Loucy (cell line): ENCODE measurements around the gene RXRG.

ENCODE experiments used
- H2AFZ ChIP-seq: fragments of 200-600 bp; sonication (generic); 2 replicates; pipeline ENCODE4 v1.6.0; 2016; ENCODE audit warnings: antibody characterized with exemption, mild to moderate bottlenecking, low read length, moderate library complexity
- H3F3A ChIP-seq: fragments of 200-600 bp; 2 replicates; pipeline ENCODE4 v1.6.0; 2016; ENCODE audit warnings: antibody characterized with exemption, low read depth, mild to moderate bottlenecking
- H3K27me3 ChIP-seq: fragments of 200-600 bp; sonication (generic); 2 replicates; pipeline ENCODE4 v1.6.1; 2014; ENCODE audit warnings: low read length, mild to moderate bottlenecking; ENCODE audit not compliant: insufficient read depth, poor library complexity, severe bottlenecking
- H3K36me3 ChIP-seq: fragments of 200-600 bp; sonication (generic); 2 replicates; pipeline ENCODE4 v1.6.1; 2016; ENCODE audit warnings: low read length; ENCODE audit not compliant: insufficient read depth
- H3K4me1 ChIP-seq: fragments of 200-600 bp; sonication (generic); 2 replicates; pipeline ENCODE4 v1.5.1; 2014; ENCODE audit warnings: low read length, mild to moderate bottlenecking; ENCODE audit not compliant: insufficient read depth, poor library complexity, severe bottlenecking
- H3K4me2 ChIP-seq: fragments of 200-600 bp; sonication (generic); 2 replicates; pipeline ENCODE4 v1.6.0; 2014; ENCODE audit warnings: antibody characterized with exemption, low read length, low read depth, mild to moderate bottlenecking; ENCODE audit not compliant: poor library complexity, severe bottlenecking
- H3K4me3 ChIP-seq: fragments of 200-600 bp; sonication (generic); 2 replicates; pipeline ENCODE4 v1.5.1; 2014; ENCODE audit warnings: low read length, mild to moderate bottlenecking, mixed read lengths; ENCODE audit not compliant: poor library complexity, severe bottlenecking
- H3K79me2 ChIP-seq: fragments of 200-600 bp; sonication (generic); 2 replicates; pipeline ENCODE4 v1.6.1; 2014; ENCODE audit warnings: low read length; ENCODE audit not compliant: insufficient read depth
- H3K9ac ChIP-seq: fragments of 200-600 bp; sonication (generic); 2 replicates; pipeline ENCODE4 v1.6.0; 2014; ENCODE audit warnings: mild to moderate bottlenecking, low read depth, low read length, moderate library complexity; ENCODE audit not compliant: poor library complexity, severe bottlenecking
- H3K9me2 ChIP-seq: fragments of 200-600 bp; sonication (generic); replicated peaks from 2 replicates; pipeline ENCODE4 v1.6.1; 2016; ENCODE audit warnings: low read depth, low read length, mixed read lengths
- H3K9me3 ChIP-seq: fragments of 200-600 bp; sonication (generic); 2 replicates; pipeline ENCODE4 v1.6.1; 2014; ENCODE audit warnings: mild to moderate bottlenecking, antibody characterized with exemption, low read length, low read depth; ENCODE audit not compliant: insufficient read depth
- H4K20me1 ChIP-seq: fragments of 200-600 bp; sonication (generic); 2 replicates; pipeline ENCODE4 v1.6.0; 2014; ENCODE audit warnings: antibody characterized with exemption, low read length, mild to moderate bottlenecking; ENCODE audit not compliant: insufficient read depth, poor library complexity, severe bottlenecking
- CTCF ChIP-seq: fragments of 200-600 bp; sonication (generic); conservative IDR thresholded peaks from 2 replicates; pipeline ENCODE4 v1.5.1; 2014; ENCODE audit warnings: mild to moderate bottlenecking, antibody characterized with exemption, low read length
- EZH2phosphoT487 ChIP-seq: fragments of 200-600 bp; IDR thresholded peaks from 2 replicates; pipeline ENCODE4 v1.6.1; 2018; ENCODE audit warnings: antibody characterized with exemption, mild to moderate bottlenecking, moderate library complexity, borderline replicate concordance

Gene RXRG

GRCh38 chr1:165355977-165356811 is 88.7 kb downstream of the RXRG start, which contains the start of gene LMX1A:
Gene LMX1A, minus strand, starts transcription at chr1:165356715. Its CDS starts 1,156 bp downstream, at chr1:165355559.
- TF ChIP-seq CTCF, result no peak
- Histone ChIP-seq H3K4me3 (no peak within 1 kb of the TSS), H3K4me2 (no peak within 1 kb of the TSS)

GRCh38 chr1:165355139-165355976 is 89.6 kb downstream of the RXRG start:
- no peaks in the 10 kb centered on the region for H3K9me2 ChIP-seq
- H3K4me1 ChIP-seq, result no peaks in the 10 kb centered on the region
- no peaks in the 10 kb centered on the region for H3K36me3 ChIP-seq
- no peaks in the 10 kb centered on the region for H3K9me3 ChIP-seq
- no peaks in the 10 kb centered on the region for H3K27me3 ChIP-seq
- H4K20me1 ChIP-seq, result no peaks in the 10 kb centered on the region
- no peak overlapping the region for H3K4me2 ChIP-seq
- no peak overlapping the region for H3K9ac ChIP-seq
- H3F3A ChIP-seq, result no peaks in the 10 kb centered on the region
- no peak overlapping the region for H2AFZ ChIP-seq
- no peaks in the 10 kb centered on the region for H3K79me2 ChIP-seq
- TF ChIP-seq CTCF, result no peak
- TF ChIP-seq EZH2phosphoT487, result no peak
- H3K4me3 ChIP-seq, result no peak overlapping the region

More at GRCh38 chr1:165355977-165356811, 88.7 kb downstream of the RXRG start, which contains the start of gene LMX1A:
- Histone ChIP-seq H3K36me3 (no peaks in the 10 kb centered on the region), H3K4me1 (no peaks in the 10 kb centered on the region), H4K20me1 (no peaks in the 10 kb centered on the region), H3K27me3 (no peaks in the 10 kb centered on the region), H3K9me2 (no peaks in the 10 kb centered on the region), H3K79me2 (no peaks in the 10 kb centered on the region), H3K9me3 (no peaks in the 10 kb centered on the region), H2AFZ (no peak within 1 kb of the TSS), H3F3A (no peaks in the 10 kb centered on the region), H3K9ac (no peak within 1 kb of the TSS)

- Histone ChIP-seq H3K9ac (no peak overlapping the region), H3K4me1 (no peaks in the 10 kb centered on the region), H3K4me2 (no peak overlapping the region), H3K4me3 (no peak overlapping the region), H3K27me3 (no peaks in the 10 kb centered on the region), H3K9me3 (no peaks in the 10 kb centered on the region), H3K9me2 (no peaks in the 10 kb centered on the region), H3F3A (no peaks in the 10 kb centered on the region), H2AFZ (no peak overlapping the region), H3K79me2 (no peaks in the 10 kb centered on the region), H4K20me1 (no peaks in the 10 kb centered on the region), H3K36me3 (no peaks in the 10 kb centered on the region)
- no peak for TF ChIP-seq EZH2phosphoT487
- no peak for TF ChIP-seq CTCF
Observed at GRCh38 chr1:165354739-165355138, 90.2 kb downstream of the RXRG start.
